Activated CD4-positive, alpha-beta T cell treated with anti-CD3 and anti-CD28 coated beads, Interleukin-2, amount 10 ng/mL, durations not matched to agents 24 days and 14 days (primary cell): ENCODE measurements around the gene TTLL9. TPM values are rescaled to one million over a fixed set of nuclear protein-coding genes. Genes with fewer than 3 reads are reported as not detected.
A peak's percentile ranks its signal among the peaks of the same experiment; 100 is the strongest.

Source experiments
- DNase-seq: peaks from one replicate; pipeline ENCODE4 v3.0.0; 2022
- H3K27ac Mint-ChIP-seq: one replicate; pipeline ENCODE4 v1.8.0; 2022; ENCODE audit warnings: mild to moderate bottlenecking, mixed read lengths
- H3K27me3 Mint-ChIP-seq: one replicate; pipeline ENCODE4 v1.8.0; 2022; ENCODE audit warnings: mixed read lengths
- H3K36me3 Mint-ChIP-seq: one replicate; pipeline ENCODE4 v1.8.0; 2022; ENCODE audit warnings: low read depth, mild to moderate bottlenecking, mixed read lengths
- H3K4me1 Mint-ChIP-seq: one replicate; pipeline ENCODE4 v1.8.0; 2021; ENCODE audit warnings: mixed read lengths
- H3K4me3 Mint-ChIP-seq: one replicate; pipeline ENCODE4 v1.8.0; 2022; ENCODE audit warnings: mild to moderate bottlenecking, moderate library complexity, mixed read lengths
- H3K9me3 Mint-ChIP-seq: one replicate; pipeline ENCODE4 v1.8.0; 2021; ENCODE audit warnings: mixed read lengths
- intact Hi-C: fragments of 100-400 bp; cut with micrococcal nuclease; formaldehyde crosslinking; loops from one replicate; pipeline ENCODE4 v1.15.1; 2023
- total RNA-seq: library from RNA; stranded (reverse); gene quantifications from 2 replicates; pipeline ENCODE4 v1.2.3, GENCODE V29; 2022

The TTLL9 gene
- total RNA-seq, 1 donor from 2014 or later = not detected

- intact Hi-C loops = no loop called here
- no peaks in the 10 kb centered on the region for H3K36me3 Mint-ChIP-seq
- H3K9me3 Mint-ChIP-seq = no peaks in the 10 kb centered on the region
- H3K4me1 Mint-ChIP-seq = no peaks in the 10 kb centered on the region
- H3K27me3 Mint-ChIP-seq = peaks cover 20% of the 10 kb centered on the region
- DNase-seq = no peak
- no peak overlapping the region for H3K27ac Mint-ChIP-seq
- no peak overlapping the region for H3K4me3 Mint-ChIP-seq
Measured at GRCh38 chr20:31933698-31934097, 63.3 kb downstream of the TTLL9 start.

DNA sequence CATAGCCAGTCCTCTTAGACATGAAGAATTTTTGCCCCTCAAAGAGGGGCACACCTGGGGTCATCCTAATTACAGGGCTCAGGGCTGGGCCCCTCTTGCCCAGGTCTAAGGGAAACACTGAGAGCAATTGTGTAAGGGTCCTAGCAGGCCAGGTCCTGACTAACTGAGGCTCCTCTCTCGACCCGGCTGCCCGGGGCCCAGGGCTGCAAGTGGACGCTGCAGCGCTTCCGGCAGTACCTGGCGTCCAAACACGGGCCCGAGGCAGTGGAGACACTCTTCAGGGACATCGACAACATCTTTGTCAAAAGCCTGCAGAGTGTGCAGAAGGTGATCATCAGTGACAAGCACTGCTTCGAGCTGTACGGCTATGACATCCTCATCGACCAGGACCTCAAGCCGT is 64.1 kb downstream of the TTLL9 start:
- no peaks in the 10 kb centered on the region for H3K4me1 Mint-ChIP-seq
- no peak overlapping the region for H3K27ac Mint-ChIP-seq
- H3K9me3 Mint-ChIP-seq = no peaks in the 10 kb centered on the region
- peaks cover 16% of the 10 kb centered on the region for H3K27me3 Mint-ChIP-seq
- no peak overlapping the region for H3K4me3 Mint-ChIP-seq
- intact Hi-C loops = no loop called here
- no peak for DNase-seq
- H3K36me3 Mint-ChIP-seq = no peaks in the 10 kb centered on the region

DNA sequence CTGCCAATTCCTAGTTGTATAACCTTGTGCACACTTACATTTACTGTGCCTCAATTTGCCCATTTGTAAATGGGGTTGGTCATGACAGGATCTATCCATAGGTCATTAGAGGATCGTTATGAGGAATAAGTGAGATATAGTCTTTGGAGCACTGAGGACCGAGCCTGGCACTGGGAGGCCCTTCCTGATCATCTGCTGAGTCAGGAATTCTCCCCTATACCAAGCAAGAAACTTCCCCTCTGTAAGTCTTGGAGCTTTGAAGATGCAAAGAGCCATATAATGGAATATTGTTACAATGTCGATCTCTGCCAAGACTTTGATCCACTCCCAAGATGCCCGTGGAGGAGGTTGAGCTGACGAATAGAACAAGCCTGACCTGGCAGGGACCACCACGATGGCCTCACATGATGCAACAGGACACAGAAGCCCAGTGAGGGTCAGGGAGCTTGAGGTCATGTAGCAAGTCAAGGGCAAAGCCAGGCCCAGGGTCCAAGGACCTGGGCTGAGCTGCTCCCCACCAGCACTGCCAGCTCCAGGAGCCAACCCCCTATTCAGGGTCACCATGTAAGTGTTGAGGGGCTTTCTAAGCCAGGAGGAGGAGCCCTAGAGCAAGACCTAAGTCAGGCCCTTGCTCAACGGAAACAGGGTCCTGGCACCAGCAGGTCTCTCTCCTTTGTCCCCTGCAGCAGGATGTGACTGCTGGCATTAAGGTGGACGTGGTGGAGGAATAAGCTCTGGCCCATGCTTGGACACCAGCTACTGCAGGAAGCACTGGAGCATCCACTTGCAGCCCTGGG is 64.7 kb downstream of the TTLL9 start:
- Mint-ChIP-seq H3K4me1 (no peaks in the 10 kb centered on the region), H3K9me3 (no peaks in the 10 kb centered on the region), H3K4me3 (no peak overlapping the region), H3K27ac (no peak overlapping the region), H3K36me3 (no peaks in the 10 kb centered on the region), H3K27me3 (peaks cover 15% of the 10 kb centered on the region)
- intact Hi-C loops = no loop called here
- no peak for DNase-seq

GRCh38 chr20:31936420-31936819 is 66.0 kb downstream of the TTLL9 start:
- intact Hi-C loops = no loop called here
- H3K4me1 Mint-ChIP-seq = no peaks in the 10 kb centered on the region
- no peaks in the 10 kb centered on the region for H3K36me3 Mint-ChIP-seq
- no peak overlapping the region for H3K4me3 Mint-ChIP-seq
- no peak for DNase-seq
- H3K27me3 Mint-ChIP-seq = peaks cover 4% of the 10 kb centered on the region
- no peak overlapping the region for H3K27ac Mint-ChIP-seq
- no peaks in the 10 kb centered on the region for H3K9me3 Mint-ChIP-seq

GRCh38 chr20:31937820-31938219 is 67.4 kb downstream of the TTLL9 start:
- DNase-seq = no peak
- Mint-ChIP-seq H3K36me3 (peaks cover 4% of the 10 kb centered on the region), H3K4me1 (no peaks in the 10 kb centered on the region), H3K4me3 (no peak overlapping the region), H3K27me3 (no peaks in the 10 kb centered on the region), H3K9me3 (no peaks in the 10 kb centered on the region), H3K27ac (no peak overlapping the region)
- intact Hi-C loops = no loop called here

DNA sequence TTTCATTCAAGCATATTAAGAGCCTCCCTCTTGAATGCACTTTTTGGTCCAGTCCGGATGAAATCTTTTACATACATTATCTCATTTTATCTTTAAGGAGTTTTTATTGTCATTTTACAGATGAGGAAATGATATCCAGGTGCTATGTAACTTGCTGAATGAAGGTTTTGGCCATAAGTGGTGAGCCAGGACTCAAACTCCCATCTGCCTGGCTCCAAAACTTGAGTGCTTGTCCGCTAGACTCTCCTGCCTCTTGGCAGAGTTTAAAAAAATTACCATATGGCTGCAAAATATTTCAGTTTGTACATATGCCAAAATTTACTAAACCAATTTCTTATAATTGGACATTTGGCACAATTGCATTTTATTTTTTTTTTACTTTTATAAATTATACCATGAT is 69.2 kb downstream of the TTLL9 start:
- no peak for DNase-seq
- intact Hi-C loops = no loop called here

DNA sequence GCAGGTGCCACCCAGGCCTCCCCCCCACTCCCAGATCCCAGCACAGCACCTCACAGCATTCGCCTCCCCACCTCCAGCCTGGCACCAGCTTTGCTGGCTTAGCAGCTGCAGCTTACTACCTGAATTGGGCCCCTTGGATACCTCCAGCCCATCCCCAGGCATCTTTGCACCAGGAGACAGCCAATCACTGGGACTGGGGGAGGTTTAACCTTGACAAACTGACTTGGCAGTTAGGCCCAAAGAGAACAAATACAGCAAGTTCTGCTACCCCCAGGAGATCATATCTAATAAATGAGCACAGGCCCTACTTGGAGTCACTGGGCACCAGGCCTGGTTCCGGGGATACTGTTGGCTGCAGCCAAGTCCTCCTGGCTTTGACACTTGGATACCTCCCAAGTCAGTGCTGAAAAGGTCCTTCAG is 72.6 kb downstream of the TTLL9 start:
- DNase-seq = no peak
- Mint-ChIP-seq H3K27me3 (no peaks in the 10 kb centered on the region), H3K4me3 (no peak overlapping the region), H3K36me3 (peaks cover 27% of the 10 kb centered on the region), H3K4me1 (no peaks in the 10 kb centered on the region), H3K27ac (no peak overlapping the region), H3K9me3 (no peaks in the 10 kb centered on the region)
- intact Hi-C loops = no loop called here

More for the DNA sequence above, 69.2 kb downstream of the TTLL9 start:
- no peak overlapping the region for H3K4me3 Mint-ChIP-seq
- H3K9me3 Mint-ChIP-seq = no peaks in the 10 kb centered on the region
- H3K36me3 Mint-ChIP-seq = peaks cover 8% of the 10 kb centered on the region
- no peaks in the 10 kb centered on the region for H3K4me1 Mint-ChIP-seq
- no peaks in the 10 kb centered on the region for H3K27me3 Mint-ChIP-seq
- no peak overlapping the region for H3K27ac Mint-ChIP-seq

GRCh38 chr20:31945319-31945718 is 74.9 kb downstream of the TTLL9 start:
- Mint-ChIP-seq H3K27ac (no peak overlapping the region), H3K9me3 (no peaks in the 10 kb centered on the region), H3K4me1 (peaks cover 5% of the 10 kb centered on the region), H3K36me3 (peaks cover 44% of the 10 kb centered on the region), H3K27me3 (no peaks in the 10 kb centered on the region), H3K4me3 (no peak overlapping the region)
- no peak for DNase-seq
- intact Hi-C loops = no loop called here

DNA sequence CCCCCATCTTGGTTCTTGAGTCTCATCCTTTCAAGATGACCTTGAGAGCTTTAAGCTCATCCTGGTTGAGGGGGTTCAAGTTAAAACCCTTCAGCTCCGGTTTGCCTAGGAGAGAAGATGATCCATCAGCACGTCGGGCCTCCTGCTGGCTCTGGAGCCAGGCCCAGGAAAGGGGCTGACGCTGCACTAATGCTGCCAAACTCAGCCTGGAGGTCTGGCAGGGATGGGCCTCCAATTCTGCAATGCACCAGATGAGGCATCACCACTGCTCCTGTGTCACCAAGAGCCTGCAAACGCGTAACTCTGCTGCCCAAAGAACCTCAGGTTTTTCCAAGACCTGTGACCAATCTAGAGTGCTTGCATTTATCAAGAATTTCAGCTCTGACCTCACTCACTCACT is 75.4 kb downstream of the TTLL9 start:
- no peak overlapping the region for H3K4me3 Mint-ChIP-seq
- peaks cover 44% of the 10 kb centered on the region for H3K36me3 Mint-ChIP-seq

GRCh38 chr20:31948008-31948407 is 77.6 kb downstream of the TTLL9 start:
- H3K36me3 Mint-ChIP-seq = peaks cover 48% of the 10 kb centered on the region

More for the DNA sequence above, 75.4 kb downstream of the TTLL9 start:
- no peak for DNase-seq
- intact Hi-C loops = no loop called here
- Mint-ChIP-seq H3K27me3 (no peaks in the 10 kb centered on the region), H3K27ac (no peak overlapping the region), H3K4me1 (peaks cover 6% of the 10 kb centered on the region), H3K9me3 (no peaks in the 10 kb centered on the region)

GRCh38 chr20:31949877-31950646 is 79.6 kb downstream of the TTLL9 start:
- DNase-seq = no peak
- H3K9me3 Mint-ChIP-seq = no peaks in the 10 kb centered on the region
- peaks cover 41% of the 10 kb centered on the region for H3K36me3 Mint-ChIP-seq
- peak overlapping the region; percentile 98 for H3K4me3 Mint-ChIP-seq
- intact Hi-C loops = loop anchor here (5.0 to 10.0 kb wide), 2 partner anchors 67 to 155 kb away; partner anchors contain the start of gene TM9SF4
- H3K4me1 Mint-ChIP-seq = peaks cover 17% of the 10 kb centered on the region
- H3K27ac Mint-ChIP-seq = peak overlapping the region; percentile 9
- H3K27me3 Mint-ChIP-seq = no peaks in the 10 kb centered on the region

More at GRCh38 chr20:31948008-31948407, 77.6 kb downstream of the TTLL9 start:
- intact Hi-C loops = no loop called here
- Mint-ChIP-seq H3K27me3 (no peaks in the 10 kb centered on the region), H3K4me1 (peaks cover 17% of the 10 kb centered on the region), H3K27ac (no peak overlapping the region), H3K9me3 (no peaks in the 10 kb centered on the region), H3K4me3 (no peak overlapping the region)
- no peak for DNase-seq

DNA sequence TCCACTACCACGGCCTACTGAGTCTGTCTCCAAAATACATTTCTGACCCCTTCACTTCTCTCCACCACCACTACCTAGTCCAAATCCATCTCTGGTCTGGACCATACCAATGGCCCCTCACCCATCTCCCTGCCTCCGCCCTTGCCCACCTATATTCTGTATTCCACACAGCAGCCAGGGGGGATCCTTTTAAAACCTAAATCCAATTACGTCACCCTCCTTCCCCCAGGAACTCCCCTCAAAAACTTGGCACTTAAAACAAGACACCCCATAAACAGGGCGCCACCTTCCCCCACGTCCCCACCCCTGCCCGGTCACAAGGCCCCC is 80.7 kb downstream of the TTLL9 start:
- Mint-ChIP-seq H3K36me3 (peaks cover 36% of the 10 kb centered on the region), H3K4me3 (peak overlapping the region; percentile 98), H3K9me3 (no peaks in the 10 kb centered on the region), H3K27me3 (peaks cover 3% of the 10 kb centered on the region), H3K4me1 (peaks cover 17% of the 10 kb centered on the region), H3K27ac (peak overlapping the region; percentile 95)
- intact Hi-C loops = loop anchor here (5.0 to 10.0 kb wide), 2 partner anchors 66 to 154 kb away; partner anchors contain the start of gene TM9SF4
- no peak for DNase-seq

GRCh38 chr20:31951530-31952453 is 81.4 kb downstream of the TTLL9 start, which contains the start of gene PDRG1:
Gene PDRG1, minus strand, starts transcription at chr20:31952046. Its CDS starts 85 bp downstream, at chr20:31951961.
- Mint-ChIP-seq H3K36me3 (peaks cover 30% of the 10 kb centered on the region), H3K4me3 (peak within 1 kb of the TSS; percentile 98), H3K9me3 (no peaks in the 10 kb centered on the region), H3K27me3 (peaks cover 8% of the 10 kb centered on the region), H3K27ac (peak within 1 kb of the TSS; percentile 95), H3K4me1 (peaks cover 17% of the 10 kb centered on the region)
- peak; percentile 99 for DNase-seq
- intact Hi-C loops = loop anchor here (1.0 to 10.0 kb wide), 6 partner anchors 17 to 153 kb away; partner anchors contain the start of genes TM9SF4 and XKR7
